ENCODE measurements around the gene NFKBIB.
"Not testable (repeated sequence)": the region's sequence is repeated elsewhere in the genome, so short reads cannot be mapped to it uniquely, and the experiment has no call there.

The NFKBIB gene

GRCh38 chr19:38931521-38931793, 31.7 kb downstream of the NFKBIB start:
- DNase-seq: no peak

- no peak for DNase-seq
Observed at GRCh38 chr19:38932425-38933179, 32.8 kb downstream of the NFKBIB start.

- DNase-seq: no peak
Observed at GRCh38 chr19:38933544-38933943, 33.8 kb downstream of the NFKBIB start.

- DNase-seq: no peak
Observed at GRCh38 chr19:38939957-38940356, 40.2 kb downstream of the NFKBIB start.

GRCh38 chr19:38941466-38941865, 41.7 kb downstream of the NFKBIB start:
- not testable (repeated sequence) for DNase-seq

GRCh38 chr19:38941979-38942378, 42.2 kb downstream of the NFKBIB start:
- no peak for DNase-seq

- no peak for DNase-seq
Observed at GRCh38 chr19:38942471-38943181, 42.9 kb downstream of the NFKBIB start.

- DNase-seq: no peak
Observed at GRCh38 chr19:38944981-38945506, 45.3 kb downstream of the NFKBIB start.

- no peak for DNase-seq
Observed at GRCh38 chr19:38945562-38946228, 45.9 kb downstream of the NFKBIB start.

- no peak for DNase-seq
Observed at GRCh38 chr19:38946229-38947010, 46.7 kb downstream of the NFKBIB start.

GRCh38 chr19:38949580-38950367, 50.0 kb downstream of the NFKBIB start:
- DNase-seq: peak; percentile 70

- DNase-seq: no peak
Observed at GRCh38 chr19:38951187-38951586, 51.4 kb downstream of the NFKBIB start.

GRCh38 chr19:38952395-38953165, 52.8 kb downstream of the NFKBIB start:
- no peak for DNase-seq

- no peak for DNase-seq
Observed at GRCh38 chr19:38953677-38954076, 53.9 kb downstream of the NFKBIB start.

- DNase-seq: no peak
Observed at GRCh38 chr19:38956264-38956663, 56.5 kb downstream of the NFKBIB start.

GRCh38 chr19:38958301-38958700, 58.5 kb downstream of the NFKBIB start:
- no peak for DNase-seq
